Uterus (tissue), 4 donors: Measurements from ENCODE around the gene HOXB5. TPM values are rescaled to one million over a fixed set of nuclear protein-coding genes. Genes with fewer than 3 reads are reported as not detected.

Experiments used
- DNase-seq, 2 donors: peaks; one replicate each; pipeline ENCODE4 v3.0.0-alpha.2; 2019 to 2020
- H3K27ac ChIP-seq, 2 donors: fragments of 200-600 bp; sonication (generic); 1 replicate in 1 of 2; 2 replicates in 1 of 2; pipeline ENCODE4 v1.5.1; 2016 to 2018
- H3K27me3 ChIP-seq, 2 donors: fragments of 200-600 bp; sonication (generic); one replicate each; pipeline ENCODE4 v1.5.1; 2018 to 2019; ENCODE audit warnings: control low read depth in 1 of 2
- H3K36me3 ChIP-seq, 2 donors: fragments of 200-600 bp; sonication (generic); one replicate each; pipeline ENCODE4 v1.5.1; 2019; ENCODE audit warnings: control low read depth in 1 of 2
- H3K4me1 ChIP-seq, 2 donors: fragments of 200-600 bp; sonication (generic); one replicate each; pipeline ENCODE4 v1.5.1; 2018 to 2019; ENCODE audit warnings: control low read depth in 1 of 2
- H3K4me3 ChIP-seq, 2 donors: fragments of 200-600 bp; sonication (generic); 1 replicate in 1 of 2; 2 replicates in 1 of 2; pipeline ENCODE4 v1.5.1; 2018 to 2019; ENCODE audit warnings: mild to moderate bottlenecking in 1 of 2
- H3K9me3 ChIP-seq, 2 donors: fragments of 200-600 bp; sonication (generic); one replicate each; pipeline ENCODE4 v1.5.1; 2019; ENCODE audit warnings: control low read depth in 1 of 2
- POLR2A ChIP-seq, 2 donors: fragments of 450-650 bp; IDR thresholded peaks; one replicate each; pipeline ENCODE4 v1.6.1; 2016; ENCODE audit warnings: antibody characterized with exemption in 2 of 2, mild to moderate bottlenecking in 1 of 2, moderate library complexity in 1 of 2
- intact Hi-C: fragments of 100-400 bp; cut with DNase I; formaldehyde crosslinking; loops from one replicate; pipeline ENCODE4 v1.15.1; 2023; ENCODE audit warnings: low total_unique reads
- total RNA-seq, 4 donors: library from RNA; depleted of rRNA in 3 of 4; stranded (reverse); fragments of >200 nt in 3 of 4; gene quantifications; one replicate each; pipeline versions ENCODE4 v1.1.0 to v1.2.4, GENCODE V29; 2014 to 2023
- TF ChIP-seq, protein P1 (sequence below), 4 experiments: fragments of 200-600 bp in 2 of 4; fragments of 450-650 bp in 2 of 4; sonication (generic) in 2 of 4; IDR thresholded peaks; one replicate each; pipeline ENCODE4 v1.5.1; 2016 to 2019; ENCODE audit warnings: antibody characterized with exemption in 4 of 4, mild to moderate bottlenecking in 2 of 4, moderate library complexity in 1 of 4
- donor health status: DM: yes; HTN: yes; CAD: no.

The HOXB5 gene
- total RNA-seq: 1 to 10 TPM in 1 of 4 donors, under 1 TPM in 2, not detected in 1; 0.55 to 2.5 (median 0.59) TPM

GRCh38 chr17:48593126-48593829 lies at the start of gene HOXB5:
HOXB5 (minus strand) TSS chr17:48593779; CDS start chr17:48593682, 97 bp downstream.
- no peak for DNase-seq
- Histone ChIP-seq H3K4me1 (peaks cover 0 to 7% of the 10 kb centered on the region in 2 donors), H3K27ac (peak within 1 kb of the TSS in 1 of 2 donors; percentile 26), H3K4me3 (peak within 1 kb of the TSS in 1 of 2 donors; percentile 20), H3K36me3 (no peaks in the 10 kb centered on the region), H3K9me3 (no peaks in the 10 kb centered on the region), H3K27me3 (peaks cover 9 to 60% of the 10 kb centered on the region in 2 donors)
- no peak for TF ChIP-seq POLR2A (IDR thresholded peaks at IDR 0.05)
- TF ChIP-seq, protein P1, sequence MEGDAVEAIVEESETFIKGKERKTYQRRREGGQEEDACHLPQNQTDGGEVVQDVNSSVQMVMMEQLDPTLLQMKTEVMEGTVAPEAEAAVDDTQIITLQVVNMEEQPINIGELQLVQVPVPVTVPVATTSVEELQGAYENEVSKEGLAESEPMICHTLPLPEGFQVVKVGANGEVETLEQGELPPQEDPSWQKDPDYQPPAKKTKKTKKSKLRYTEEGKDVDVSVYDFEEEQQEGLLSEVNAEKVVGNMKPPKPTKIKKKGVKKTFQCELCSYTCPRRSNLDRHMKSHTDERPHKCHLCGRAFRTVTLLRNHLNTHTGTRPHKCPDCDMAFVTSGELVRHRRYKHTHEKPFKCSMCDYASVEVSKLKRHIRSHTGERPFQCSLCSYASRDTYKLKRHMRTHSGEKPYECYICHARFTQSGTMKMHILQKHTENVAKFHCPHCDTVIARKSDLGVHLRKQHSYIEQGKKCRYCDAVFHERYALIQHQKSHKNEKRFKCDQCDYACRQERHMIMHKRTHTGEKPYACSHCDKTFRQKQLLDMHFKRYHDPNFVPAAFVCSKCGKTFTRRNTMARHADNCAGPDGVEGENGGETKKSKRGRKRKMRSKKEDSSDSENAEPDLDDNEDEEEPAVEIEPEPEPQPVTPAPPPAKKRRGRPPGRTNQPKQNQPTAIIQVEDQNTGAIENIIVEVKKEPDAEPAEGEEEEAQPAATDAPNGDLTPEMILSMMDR (IDR thresholded peaks at IDR 0.05): no peak
- intact Hi-C loops: loop anchor here (10.0 kb wide), 1 partner anchor 248 kb away; no protein-coding TSS in a partner anchor

DNA sequence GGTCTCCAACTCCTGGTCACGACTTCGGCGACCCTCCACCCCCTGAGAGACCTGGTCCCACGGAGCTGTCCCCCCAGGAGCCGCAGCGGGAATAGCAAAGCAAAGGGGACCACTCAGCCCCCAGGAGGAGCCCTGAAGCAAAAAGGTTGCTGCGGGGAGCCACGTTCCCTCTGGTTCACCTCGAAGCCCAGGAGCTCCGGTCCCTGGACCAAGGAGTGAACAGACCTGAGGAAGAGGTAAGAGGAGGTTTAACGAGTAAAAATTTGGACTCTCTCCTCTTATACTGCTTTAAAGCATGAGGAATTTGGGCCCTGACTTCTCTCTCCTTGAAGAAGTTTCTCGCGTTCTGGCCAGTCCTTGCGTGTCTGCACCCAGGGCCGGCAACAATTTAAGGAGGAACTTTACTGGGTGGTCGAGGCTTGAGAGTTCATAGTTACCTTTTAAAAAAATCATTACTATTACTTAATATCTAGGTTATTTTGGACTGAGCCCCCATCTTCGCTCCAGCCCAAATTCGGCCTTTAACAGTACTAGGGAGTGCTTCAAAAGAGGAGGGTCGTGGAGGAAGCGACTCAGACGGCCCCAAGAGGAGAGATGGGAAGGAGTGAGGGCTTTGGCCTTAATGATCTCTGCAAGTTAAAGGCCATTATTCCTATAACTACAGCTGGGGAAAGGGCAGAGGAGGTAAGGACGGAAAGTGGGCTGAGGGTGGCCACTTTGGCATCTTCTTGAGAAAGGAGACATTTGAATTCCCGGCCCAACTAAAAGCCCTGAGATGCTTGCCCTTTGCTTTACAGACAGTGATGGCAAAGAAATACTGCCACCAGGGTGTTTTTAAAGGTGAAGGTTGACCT lies 49.5 kb upstream of the HOXB5 start:
- no peak for DNase-seq
- intact Hi-C loops: no loop called here
- Histone ChIP-seq H3K9me3 (no peaks in the 10 kb centered on the region), H3K36me3 (no peaks in the 10 kb centered on the region), H3K27ac (no peak overlapping the region), H3K27me3 (peaks cover 4 to 47% of the 10 kb centered on the region in 2 donors), H3K4me3 (no peak overlapping the region), H3K4me1 (no peaks in the 10 kb centered on the region)
- TF ChIP-seq, protein P1 (IDR thresholded peaks at IDR 0.05): no peak
- no peak for TF ChIP-seq POLR2A (IDR thresholded peaks at IDR 0.05)

GRCh38 chr17:48642059-48642842 lies 48.7 kb upstream of the HOXB5 start:
- DNase-seq: no peak
- H3K4me3 ChIP-seq: no peak overlapping the region

DNA sequence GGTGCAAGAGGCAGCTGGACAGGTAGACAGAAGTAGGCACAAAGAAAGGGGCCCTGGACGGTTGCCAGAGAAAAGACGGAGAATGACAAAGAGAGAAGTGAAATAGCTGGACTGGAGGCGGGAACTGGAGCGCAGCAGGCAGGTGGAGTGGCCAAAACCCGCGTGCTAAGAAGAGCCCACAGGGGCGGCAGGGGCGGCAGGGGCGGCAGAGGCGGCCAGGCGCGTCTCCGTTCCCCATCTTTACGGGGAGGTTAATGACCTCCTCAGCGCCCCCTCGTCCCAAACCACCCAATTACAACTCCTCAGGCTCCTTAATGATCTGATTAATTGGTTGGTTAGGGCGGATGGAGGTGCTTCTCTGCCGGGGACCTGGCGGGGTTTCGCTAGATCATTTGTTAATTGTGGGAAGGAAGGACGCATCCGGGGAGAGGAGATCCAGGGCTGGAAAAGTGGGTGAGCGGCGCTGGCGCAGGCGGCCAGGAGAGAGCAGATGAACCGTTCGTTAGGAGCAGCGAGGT lies 48.0 kb upstream of the HOXB5 start:
- no peak overlapping the region for H3K27ac ChIP-seq
- DNase-seq: no peak
- H3K4me3 ChIP-seq: no peak overlapping the region
- intact Hi-C loops: no loop called here
- no peaks in the 10 kb centered on the region for H3K9me3 ChIP-seq
- no peaks in the 10 kb centered on the region for H3K36me3 ChIP-seq
- H3K27me3 ChIP-seq: peaks cover 7 to 62% of the 10 kb centered on the region in 2 donors
- no peaks in the 10 kb centered on the region for H3K4me1 ChIP-seq
- no peak for TF ChIP-seq POLR2A (IDR thresholded peaks at IDR 0.05)
- TF ChIP-seq, protein P1 (IDR thresholded peaks at IDR 0.05): no peak

More at GRCh38 chr17:48642059-48642842, 48.7 kb upstream of the HOXB5 start:
- H3K9me3 ChIP-seq: no peaks in the 10 kb centered on the region
- H3K4me1 ChIP-seq: no peaks in the 10 kb centered on the region
- TF ChIP-seq, protein P1 (IDR thresholded peaks at IDR 0.05): no peak
- TF ChIP-seq POLR2A (IDR thresholded peaks at IDR 0.05): no peak
- intact Hi-C loops: no loop called here
- H3K27me3 ChIP-seq: peaks cover 4 to 55% of the 10 kb centered on the region in 2 donors
- no peak overlapping the region for H3K27ac ChIP-seq
- no peaks in the 10 kb centered on the region for H3K36me3 ChIP-seq
